GM18909 (cell line): ENCODE data around the gene BIN2.
"Not testable (repeated sequence)": the region's sequence is repeated elsewhere in the genome, so short reads cannot be mapped to it uniquely, and the experiment has no call there.

ENCODE experiments used
- ATAC-seq: cut with Tn5 transposase; IDR thresholded peaks from one replicate; pipeline ENCODE4 v1.9.1; 2021; ENCODE audit warnings: mild to moderate bottlenecking; ENCODE audit not compliant: unreplicated experiment, poor library complexity

Gene BIN2

DNA sequence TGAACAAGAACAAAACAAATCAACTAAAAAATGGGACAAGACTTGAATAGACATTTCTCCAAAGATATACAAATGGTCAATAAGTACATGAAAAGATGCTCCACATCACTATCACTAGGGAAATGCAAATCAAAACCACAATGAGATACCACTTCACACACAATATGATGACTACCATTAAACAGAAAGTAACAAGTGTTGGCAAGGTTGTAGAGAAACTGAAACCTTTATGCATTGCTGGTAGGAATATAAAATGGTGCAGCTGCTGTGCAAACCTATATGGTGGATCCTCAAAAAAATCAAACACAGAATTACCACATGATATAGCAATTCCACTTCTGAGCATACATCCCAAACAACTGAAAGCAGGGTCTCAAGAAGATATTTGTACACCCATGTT lies 59.0 kb downstream of the BIN2 start:
- ATAC-seq = no peak

DNA sequence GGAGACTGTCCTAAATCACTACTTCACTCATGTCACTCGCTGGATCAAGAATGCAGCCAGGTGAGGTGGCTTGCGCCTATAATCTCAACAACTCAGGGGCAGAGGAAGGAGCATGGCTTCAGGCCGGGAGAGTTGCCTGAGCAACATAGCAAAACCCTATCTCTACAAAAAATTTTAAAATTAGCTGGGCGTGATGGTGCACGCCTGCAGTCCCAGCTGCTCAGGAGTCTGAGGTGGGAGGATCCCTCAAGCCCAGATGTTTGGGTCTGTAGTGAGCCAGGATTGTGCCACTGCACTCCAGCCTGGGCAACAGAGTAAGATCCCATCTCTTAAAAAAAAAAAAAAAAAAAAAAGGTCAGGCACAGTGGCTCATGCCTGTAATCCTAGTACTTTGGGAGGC lies 59.7 kb downstream of the BIN2 start:
- ATAC-seq = no peak

DNA sequence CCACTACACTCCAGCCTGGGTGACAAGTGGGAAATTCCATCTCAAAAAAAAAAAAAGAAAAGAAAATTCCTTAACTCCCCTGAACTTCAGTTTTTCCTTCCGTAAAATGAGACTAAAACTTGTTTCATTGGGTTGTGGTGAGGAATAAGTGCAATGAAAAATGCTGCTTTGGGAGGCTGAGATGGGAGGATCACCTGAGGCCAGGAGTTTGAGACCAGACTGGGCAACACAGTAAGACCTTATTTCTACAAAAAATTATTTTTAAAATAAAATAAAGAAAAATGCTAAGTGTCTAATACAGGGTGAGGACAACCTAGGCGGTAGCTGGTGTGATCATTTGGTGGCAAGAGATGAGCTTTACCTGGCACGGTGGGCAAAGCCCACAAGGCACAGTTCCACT lies 60.6 kb downstream of the BIN2 start:
- ATAC-seq = no peak

DNA sequence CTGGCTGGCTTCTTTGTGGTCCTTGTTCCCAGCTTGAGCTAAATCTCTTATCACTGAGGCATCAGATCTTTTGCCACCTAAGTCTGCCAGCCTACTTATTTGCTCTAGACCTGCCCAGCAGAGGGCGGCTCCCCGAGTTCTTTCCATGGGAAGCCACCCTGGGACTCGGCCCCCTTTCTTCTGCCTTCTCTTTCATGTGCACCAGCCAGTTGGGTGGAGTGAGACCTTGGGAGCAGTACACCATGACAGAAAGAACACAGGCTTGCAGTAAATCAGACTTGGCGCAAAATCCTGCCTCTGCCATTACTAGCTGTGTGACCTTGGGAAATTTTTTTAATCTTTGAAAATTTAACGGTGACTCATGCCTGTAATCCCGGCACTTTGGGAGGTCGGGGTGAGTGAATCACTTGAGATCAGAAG lies 61.2 kb downstream of the BIN2 start:
- ATAC-seq = no peak

DNA sequence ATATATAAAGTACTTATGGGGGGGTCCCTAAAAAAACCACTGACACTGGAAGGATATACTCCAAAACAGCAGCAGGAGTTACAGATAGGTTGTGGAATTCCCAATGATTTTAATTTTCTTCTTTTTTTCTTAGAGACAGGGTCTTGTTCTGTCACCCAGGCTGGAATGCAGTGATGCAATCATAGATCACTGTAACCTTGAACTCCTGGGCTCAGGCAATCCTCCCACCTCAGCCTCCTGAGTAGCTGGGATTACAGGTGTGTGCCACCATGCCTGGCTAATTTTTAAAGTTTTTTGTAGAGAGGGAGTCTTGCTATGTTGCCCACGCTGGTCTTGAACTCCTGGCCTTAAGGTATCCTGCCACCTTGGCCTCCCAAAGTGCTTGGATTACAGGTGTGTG lies 64.4 kb downstream of the BIN2 start:
- not testable (repeated sequence) for ATAC-seq

DNA sequence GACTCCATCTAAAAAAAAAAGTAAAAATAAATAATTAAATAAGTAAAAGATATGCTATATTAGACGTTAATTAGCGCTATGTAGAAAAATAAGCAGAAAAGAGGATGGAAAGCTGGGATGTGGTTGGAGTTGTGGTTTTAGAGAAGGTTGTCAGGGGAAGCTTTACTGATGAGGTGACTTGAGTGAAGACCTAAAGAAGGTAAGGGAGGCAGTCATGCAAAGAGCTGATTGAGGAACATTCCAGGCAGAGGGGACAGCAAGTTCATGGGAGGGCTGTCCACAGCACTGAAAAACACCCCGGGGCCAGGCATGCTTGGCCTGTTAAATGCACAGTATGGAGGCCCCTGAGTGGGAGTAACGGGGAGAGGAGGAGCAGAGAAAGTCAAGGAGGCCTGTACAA lies 69.4 kb downstream of the BIN2 start:
- ATAC-seq = no peak

DNA sequence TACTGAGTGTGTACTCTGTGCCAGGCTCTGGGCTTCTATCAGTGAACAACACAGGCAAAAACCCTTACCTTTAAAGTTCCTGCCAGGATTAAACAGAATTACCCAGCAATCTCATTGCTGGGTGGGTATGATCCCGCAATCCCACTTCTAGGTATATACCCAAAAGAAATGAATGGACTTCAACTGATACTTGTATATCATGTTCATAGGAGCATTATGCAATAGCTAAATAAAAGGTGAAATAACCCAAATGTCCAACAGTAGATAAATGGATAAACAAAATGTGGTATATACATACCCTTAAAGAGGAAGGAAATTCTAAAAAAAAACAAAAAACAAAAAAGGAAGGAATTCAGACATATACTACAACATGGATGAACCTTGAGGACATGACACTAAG lies 70.7 kb downstream of the BIN2 start:
- no peak for ATAC-seq

DNA sequence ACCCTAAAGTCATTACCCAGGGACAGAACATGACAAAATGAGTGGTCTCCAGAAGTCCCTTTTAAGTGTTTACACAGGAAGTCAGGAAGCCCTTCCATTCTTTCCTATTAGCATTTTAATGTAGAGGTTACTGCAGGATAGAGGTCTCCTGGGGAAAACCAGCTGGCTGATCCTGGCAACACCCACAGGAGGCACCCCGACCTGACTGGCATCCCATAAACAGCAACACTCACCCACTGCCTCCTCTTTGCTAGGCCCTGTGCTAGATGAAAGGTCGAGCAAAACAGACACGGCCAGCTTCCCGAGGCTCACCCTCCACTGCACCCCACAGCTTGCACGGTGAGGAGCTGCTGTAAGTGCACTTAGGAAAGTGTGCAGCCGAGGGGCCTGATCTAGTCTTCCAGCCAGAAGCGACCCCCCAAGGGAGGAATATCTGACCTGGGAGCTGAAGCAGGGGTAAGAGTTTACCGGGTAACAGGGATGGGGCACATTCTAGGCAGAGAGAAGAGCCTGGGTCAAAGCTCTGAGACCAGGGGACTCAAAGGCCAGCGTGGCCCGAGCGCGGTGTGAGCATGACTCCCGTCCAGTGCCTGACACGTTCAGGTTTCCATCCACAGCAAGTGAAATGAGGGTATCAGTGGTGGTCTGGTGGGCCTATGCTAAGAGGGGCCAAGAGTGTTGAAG lies 76.3 kb downstream of the BIN2 start:
- ATAC-seq = no peak

DNA sequence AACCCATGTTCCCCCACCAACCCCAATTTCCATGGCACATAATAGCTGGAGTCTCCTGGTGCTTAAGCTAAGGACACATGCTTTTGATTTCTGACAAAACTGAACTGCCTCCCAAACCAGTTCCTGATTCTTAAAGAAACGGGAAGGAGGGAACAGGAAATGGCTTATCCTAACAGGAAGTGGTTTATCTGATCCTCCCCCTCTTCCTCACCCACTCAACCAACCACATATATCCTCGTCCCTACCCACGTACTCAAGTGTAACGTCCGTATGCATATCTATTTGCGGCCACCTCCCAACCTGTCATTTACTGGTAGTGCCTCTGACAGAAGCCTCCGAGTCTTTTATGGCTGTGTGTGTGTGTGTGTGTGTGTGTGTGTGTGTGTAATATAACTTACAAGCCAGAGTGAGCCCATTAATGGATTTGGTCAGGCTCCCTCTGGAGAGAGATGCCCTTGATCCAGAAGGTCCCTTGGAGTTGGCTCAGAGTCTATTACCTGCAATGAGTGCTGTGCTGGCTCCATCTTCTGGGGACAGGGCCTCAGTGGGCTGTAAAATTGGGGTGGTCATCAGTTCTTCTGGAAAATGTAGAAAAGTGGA lies 77.6 kb downstream of the BIN2 start:
- no peak for ATAC-seq

DNA sequence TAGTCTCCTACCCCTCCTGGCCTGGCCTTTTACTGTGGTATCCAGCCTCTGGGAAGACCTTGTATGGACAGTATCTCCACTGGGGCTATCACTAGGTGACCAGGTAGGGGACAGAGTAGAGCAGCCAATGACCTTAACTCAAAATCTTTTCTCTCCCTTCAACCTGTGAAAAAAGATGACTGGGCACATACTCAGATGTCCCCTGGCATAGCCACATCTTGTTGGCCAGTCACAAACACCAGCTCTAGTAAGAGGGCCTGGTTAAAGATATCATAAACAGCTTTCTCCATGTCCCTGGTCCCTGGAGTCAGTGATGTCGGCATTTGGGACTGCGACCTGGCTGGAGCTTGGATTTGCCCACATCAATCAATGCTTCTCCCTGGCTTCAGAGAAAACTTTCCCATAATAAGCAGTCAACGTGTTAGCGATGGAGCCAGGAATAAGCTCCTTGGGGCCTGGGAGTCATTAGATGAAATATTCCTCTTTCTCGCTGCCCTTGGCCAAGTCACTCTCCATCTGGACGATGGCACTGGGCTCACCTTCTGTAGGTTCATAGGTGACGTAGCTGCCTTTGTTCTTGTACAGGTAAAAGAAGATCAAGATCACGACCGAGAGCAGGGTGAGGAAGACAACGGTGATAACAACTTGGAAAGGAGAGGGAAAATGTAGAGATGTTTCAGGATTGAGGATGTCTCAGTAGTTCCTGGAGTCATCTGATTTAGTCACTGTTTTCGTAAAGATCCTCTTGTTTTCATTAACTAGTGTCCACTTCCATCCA lies 78.3 kb downstream of the BIN2 start:
- ATAC-seq = no peak

DNA sequence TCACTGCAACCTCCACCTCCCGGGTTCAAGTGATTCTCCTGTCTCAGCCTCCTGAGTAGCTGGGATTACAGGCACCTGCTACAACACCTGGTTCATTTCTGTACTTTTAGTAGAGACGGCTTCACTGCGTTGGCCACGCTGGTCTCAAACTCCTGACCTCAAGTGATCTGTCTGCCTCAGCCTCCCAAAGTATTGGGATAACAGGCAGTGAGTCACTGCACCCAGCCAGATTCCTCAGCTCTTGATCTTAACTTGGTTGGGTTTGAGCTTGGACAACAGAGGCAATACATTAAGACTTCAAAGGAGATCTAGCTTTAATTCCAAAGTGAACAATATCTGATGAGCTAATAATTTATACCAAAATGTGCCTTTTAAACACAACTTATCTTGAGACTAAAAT lies 79.7 kb downstream of the BIN2 start:
- no peak for ATAC-seq

DNA sequence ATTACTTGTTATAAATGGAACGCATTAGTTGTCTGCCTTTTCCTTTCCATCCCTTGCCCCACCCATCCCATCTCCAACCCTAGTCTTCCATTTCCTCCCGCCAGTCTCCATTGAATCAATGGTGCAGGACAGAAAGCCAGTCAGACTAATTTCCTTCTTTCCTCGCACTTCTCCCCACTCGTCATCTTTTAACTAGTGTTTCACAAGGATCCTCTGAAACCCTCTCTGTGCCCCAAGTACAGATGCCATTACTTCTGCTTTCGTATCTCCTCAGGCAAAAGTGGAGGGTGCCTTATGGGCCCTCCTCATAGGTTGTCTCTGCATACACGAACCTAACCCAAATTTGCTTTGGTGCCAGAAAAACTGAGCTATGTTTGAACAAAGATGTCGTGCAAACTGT lies 81.1 kb downstream of the BIN2 start:
- ATAC-seq = no peak

DNA sequence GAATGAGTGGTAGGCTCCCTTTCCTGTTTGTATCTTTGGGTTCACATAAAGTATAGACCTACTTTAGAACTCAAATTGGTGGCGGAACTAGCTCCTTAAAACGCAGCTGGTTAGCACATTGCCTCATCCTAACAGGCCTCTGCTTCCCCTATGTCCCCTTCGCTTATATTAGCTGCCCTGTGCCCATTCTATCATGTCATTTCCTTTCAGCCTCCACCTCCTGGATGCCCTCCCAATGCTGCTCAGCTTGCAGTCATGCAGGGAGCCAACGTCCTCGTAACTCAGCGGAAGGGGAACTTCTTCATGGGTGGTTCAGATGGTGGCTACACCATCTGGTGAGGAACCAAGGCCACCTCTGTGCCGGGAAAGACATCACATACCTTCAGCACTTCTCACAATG lies 81.9 kb downstream of the BIN2 start:
- no peak for ATAC-seq

DNA sequence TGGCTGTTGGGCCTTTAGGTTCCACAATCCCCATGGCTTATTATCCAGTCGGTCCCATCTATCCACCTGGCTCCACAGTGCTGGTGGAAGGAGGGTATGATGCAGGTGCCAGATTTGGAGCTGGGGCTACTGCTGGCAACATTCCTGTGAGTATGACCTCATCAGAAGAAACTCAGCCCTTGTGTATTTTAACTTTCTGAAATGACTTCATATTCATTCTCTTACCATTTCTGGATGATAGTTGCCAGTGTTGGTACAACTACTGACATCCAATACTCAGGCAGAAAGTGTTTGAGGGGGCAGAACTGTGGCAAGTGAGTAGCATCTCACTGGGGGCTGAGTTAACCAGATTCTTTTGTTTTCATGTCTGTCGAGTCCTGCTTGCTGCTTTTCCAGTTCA lies 83.0 kb downstream of the BIN2 start:
- no peak for ATAC-seq

DNA sequence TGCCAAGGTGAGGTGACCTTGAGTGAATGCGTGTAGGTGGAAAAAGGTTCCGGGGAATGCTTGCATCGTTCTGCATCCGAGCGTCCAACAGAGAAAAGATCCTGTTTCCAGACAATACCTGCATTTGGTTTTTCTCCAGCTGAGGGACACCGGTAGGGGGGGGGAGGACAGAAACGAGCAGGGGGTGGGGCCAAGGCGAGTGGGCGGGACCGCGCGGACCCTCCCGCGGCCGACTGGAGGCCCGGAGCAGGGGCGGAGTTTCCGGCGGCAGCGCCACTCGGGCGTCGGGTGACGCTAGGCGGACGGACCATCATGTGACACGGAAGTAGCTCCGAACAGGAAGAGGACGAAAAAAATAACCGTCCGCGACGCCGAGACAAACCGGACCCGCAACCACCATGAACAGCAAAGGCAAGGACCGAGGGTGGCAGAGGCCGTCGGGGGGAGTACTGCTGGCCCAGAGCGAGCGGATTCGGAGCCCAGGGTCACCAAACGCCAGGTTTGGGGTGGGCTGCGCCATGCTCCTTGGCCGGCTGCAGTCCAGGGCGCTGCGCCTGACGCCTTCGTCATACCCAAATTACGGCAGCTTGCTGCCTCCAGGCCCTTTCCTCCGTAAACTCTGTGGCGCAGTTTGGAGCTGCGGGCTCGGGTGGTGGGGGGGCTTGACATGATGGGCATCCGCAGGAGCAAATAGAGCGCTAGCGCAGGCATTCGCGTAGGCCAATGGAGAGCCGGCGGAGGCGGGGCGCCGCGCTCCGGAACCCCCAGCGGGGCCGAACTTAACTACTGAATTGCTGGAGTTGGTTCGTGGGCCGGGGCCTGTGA lies 85.3 kb downstream of the BIN2 start, which contains the start of gene DAZAP2:
TSS of gene DAZAP2 (plus strand) at position 317 of the 825 bp plus-strand sequence. CDS start at position 399, 82 bp downstream.
- peak; percentile 92 for ATAC-seq

DNA sequence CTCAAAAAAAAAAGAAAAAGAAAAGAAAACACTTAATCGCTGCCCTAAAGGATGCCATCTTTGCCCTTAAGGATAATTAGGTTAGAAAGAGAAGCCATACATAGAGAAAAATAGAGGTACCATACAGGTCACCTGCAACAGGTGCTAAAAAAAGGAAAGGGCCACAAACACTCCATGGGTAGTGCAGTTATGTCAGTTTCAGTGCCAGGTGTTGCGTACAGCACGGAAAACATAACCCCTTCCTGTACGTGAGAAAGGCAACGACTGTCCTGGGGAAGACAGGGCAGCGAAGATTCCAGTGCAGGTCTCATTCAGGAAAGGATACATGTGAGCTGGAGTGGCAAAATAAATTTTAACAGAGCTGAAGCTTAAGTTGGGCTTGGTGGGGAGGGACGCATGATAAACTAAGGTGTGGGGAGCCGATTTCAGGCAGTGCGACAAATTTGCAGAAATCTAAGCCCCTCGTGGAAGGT lies 85.9 kb downstream of the BIN2 start:
- ATAC-seq = peak; percentile 4

DNA sequence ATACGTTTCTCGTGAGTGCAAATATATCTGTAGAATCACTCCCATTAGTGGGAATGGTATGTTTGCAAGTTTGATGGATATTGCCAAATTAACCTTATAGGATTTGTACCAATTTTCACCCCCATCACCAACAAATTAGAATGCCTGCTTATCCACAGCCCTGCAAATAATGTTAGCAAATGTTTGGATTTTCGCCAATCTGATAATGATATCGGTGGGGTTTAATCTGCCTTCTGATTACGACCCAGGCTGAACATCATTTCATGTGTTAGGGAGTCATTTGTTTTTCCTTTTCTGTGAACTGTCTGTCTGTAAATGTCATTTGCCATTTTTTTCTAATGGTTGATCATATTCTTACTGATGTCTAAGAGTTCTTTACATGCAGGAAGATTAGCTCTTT lies 89.4 kb downstream of the BIN2 start:
- ATAC-seq = no peak

DNA sequence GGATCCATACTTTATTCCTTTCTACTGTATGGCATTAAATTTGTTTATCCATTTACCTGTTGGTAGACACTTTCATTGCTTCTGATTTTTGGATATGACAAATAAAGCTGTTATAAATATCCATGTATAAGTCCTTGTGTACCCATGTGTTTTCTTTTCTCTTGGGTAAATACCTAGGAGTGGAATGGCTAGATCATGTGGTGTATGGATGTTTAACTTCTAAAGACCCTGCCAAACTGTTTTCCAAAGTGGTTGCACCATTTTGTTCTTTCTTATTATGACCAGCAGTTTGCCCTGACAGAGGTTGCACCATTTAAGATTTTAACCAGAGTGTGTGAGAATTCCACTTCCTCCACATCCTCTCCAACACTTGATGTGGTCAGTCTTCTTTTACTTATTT lies 91.3 kb downstream of the BIN2 start:
- no peak for ATAC-seq
